Thyroid gland (tissue), 4 donors: ENCODE results near the gene GNE. TPM values are rescaled to one million over a fixed set of nuclear protein-coding genes. Genes with fewer than 3 reads are reported as not detected.
A peak's percentile ranks its signal among the peaks of the same experiment; 100 is the strongest.
"Not testable (repeated sequence)": the region's sequence is repeated elsewhere in the genome, so short reads cannot be mapped to it uniquely, and the experiment has no call there.

ENCODE experiments used
- DNase-seq, 2 donors: peaks; one replicate each; pipeline ENCODE4 v3.0.0-alpha.2; 2019
- H3K27ac ChIP-seq, 3 donors: fragments of 200-600 bp; sonication (generic); 1 replicate in 2 of 3; 2 replicates in 1 of 3; pipeline ENCODE4 v1.5.1; 2016 to 2019; ENCODE audit warnings: mild to moderate bottlenecking in 1 of 3, moderate library complexity in 1 of 3
- H3K27me3 ChIP-seq: fragments of 200-600 bp; sonication (generic); one replicate; pipeline ENCODE4 v1.5.1; 2019
- H3K36me3 ChIP-seq, 2 donors: fragments of 200-600 bp; sonication (generic); one replicate each; pipeline ENCODE4 v1.5.1; 2016 to 2019
- H3K4me1 ChIP-seq, 2 donors: fragments of 200-600 bp; sonication (generic); one replicate each; pipeline ENCODE4 v1.5.1; 2017 to 2019
- H3K4me3 ChIP-seq, 3 donors: fragments of 200-600 bp; sonication (generic); replicated peaks in 1 of 3; 1 replicate in 2 of 3; 2 replicates in 1 of 3; pipeline ENCODE4 v1.5.1; 2016; ENCODE audit warnings: mild to moderate bottlenecking in 1 of 3
- H3K9me3 ChIP-seq: fragments of 200-600 bp; sonication (generic); one replicate; pipeline ENCODE4 v1.5.1; 2017
- POLR2A ChIP-seq, 2 donors: fragments of 450-650 bp; IDR thresholded peaks; one replicate each; pipeline ENCODE4 v1.6.1; 2017; ENCODE audit warnings: antibody characterized with exemption in 2 of 2, mild to moderate bottlenecking in 2 of 2, moderate library complexity in 1 of 2
- WGBS, 2 donors: methylation state at CpG; one replicate each; pipeline ENCODE4 v1.1.5; 2017; 5-methylcytosine and 5-hydroxymethylcytosine counted together
- intact Hi-C: fragments of 100-400 bp; cut with DNase I; formaldehyde crosslinking; loops from one replicate; pipeline ENCODE4 v1.15.1; 2023
- total RNA-seq, 4 donors: library from RNA; depleted of rRNA; stranded (reverse); fragments of >200 nt; gene quantifications; one replicate each; pipeline ENCODE4 v1.2.3, GENCODE V29; 2016
- TF ChIP-seq, protein P1 (sequence below), 6 experiments: fragments of 200-600 bp in 3 of 6; fragments of 450-650 bp in 3 of 6; sonication (generic) in 3 of 6; IDR thresholded peaks; one replicate each; pipeline ENCODE4 v1.5.1; 2016 to 2019; ENCODE audit warnings: antibody characterized with exemption in 6 of 6, mild to moderate bottlenecking in 2 of 6, inconsistent platforms in 1 of 6, moderate library complexity in 1 of 6

Gene GNE
- total RNA-seq, 4 donors from 2014 or later: 15.0 to 24.3 (median 16.1) TPM

- peaks cover 44 to 45% of the 10 kb centered on the region in 2 donors for H3K4me1 ChIP-seq
- intact Hi-C loops: no loop called here
- TF ChIP-seq, protein P1, sequence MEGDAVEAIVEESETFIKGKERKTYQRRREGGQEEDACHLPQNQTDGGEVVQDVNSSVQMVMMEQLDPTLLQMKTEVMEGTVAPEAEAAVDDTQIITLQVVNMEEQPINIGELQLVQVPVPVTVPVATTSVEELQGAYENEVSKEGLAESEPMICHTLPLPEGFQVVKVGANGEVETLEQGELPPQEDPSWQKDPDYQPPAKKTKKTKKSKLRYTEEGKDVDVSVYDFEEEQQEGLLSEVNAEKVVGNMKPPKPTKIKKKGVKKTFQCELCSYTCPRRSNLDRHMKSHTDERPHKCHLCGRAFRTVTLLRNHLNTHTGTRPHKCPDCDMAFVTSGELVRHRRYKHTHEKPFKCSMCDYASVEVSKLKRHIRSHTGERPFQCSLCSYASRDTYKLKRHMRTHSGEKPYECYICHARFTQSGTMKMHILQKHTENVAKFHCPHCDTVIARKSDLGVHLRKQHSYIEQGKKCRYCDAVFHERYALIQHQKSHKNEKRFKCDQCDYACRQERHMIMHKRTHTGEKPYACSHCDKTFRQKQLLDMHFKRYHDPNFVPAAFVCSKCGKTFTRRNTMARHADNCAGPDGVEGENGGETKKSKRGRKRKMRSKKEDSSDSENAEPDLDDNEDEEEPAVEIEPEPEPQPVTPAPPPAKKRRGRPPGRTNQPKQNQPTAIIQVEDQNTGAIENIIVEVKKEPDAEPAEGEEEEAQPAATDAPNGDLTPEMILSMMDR (IDR thresholded peaks at IDR 0.05): peak in 4 of 6 experiments; percentile 28 to 57 (median 47)
- TF ChIP-seq POLR2A (IDR thresholded peaks at IDR 0.05): peak; percentile 49 to 93
Observed at GRCh38 chr9:36190388-36191289, 67.6 kb downstream of the GNE start, which contains the start of gene CLTA. CLTA (plus strand) TSS chr9:36190921; CDS start chr9:36191057, 136 bp downstream.

DNA sequence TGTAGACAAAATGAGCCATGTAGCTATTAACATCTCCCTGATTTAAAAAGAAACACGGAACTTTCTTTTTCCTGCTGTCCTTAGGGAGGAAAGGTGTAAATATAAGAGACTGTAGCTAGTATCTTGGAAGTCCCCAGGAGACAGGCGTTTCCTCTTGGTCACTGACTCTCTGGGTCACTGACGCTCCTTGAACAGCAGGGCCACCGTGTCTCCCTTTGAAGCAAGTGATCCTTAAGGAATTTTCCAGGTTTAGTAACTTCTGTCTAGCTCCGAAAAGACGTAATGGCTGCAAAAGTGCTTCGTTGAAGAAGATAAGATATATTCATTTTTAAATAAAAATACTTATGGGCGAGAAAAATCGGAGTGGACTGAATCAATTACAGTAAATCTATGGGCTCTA is 68.3 kb downstream of the GNE start:
- intact Hi-C loops: no loop called here
- DNase-seq: peak; percentile 39 to 43
- TF ChIP-seq, protein P1 (IDR thresholded peaks at IDR 0.05): no peak
- TF ChIP-seq POLR2A (IDR thresholded peaks at IDR 0.05): no peak
- 7 to 10% methylated on average over 9 of the region's 9 CpGs for WGBS, 2 donors
- H3K27ac ChIP-seq: peak overlapping the region; percentile 76 to 89 (median 88)
- no peaks in the 10 kb centered on the region for H3K9me3 ChIP-seq
- H3K4me3 ChIP-seq: peak overlapping the region in 2 of 3 donors; percentile 43 to 84
- H3K27me3 ChIP-seq: no peaks in the 10 kb centered on the region
- H3K4me1 ChIP-seq: peaks cover 42 to 45% of the 10 kb centered on the region in 2 donors
- no peaks in the 10 kb centered on the region for H3K36me3 ChIP-seq

More at GRCh38 chr9:36190388-36191289, 67.6 kb downstream of the GNE start, which contains the start of gene CLTA:
- peak; percentile 98 to 99 for DNase-seq
- Histone ChIP-seq H3K27ac (peak within 1 kb of the TSS; percentile 76 to 89 (median 88)), H3K27me3 (no peaks in the 10 kb centered on the region), H3K4me3 (peak within 1 kb of the TSS; percentile 79 to 92 (median 84)), H3K36me3 (peaks cover 0 to 3% of the 10 kb centered on the region in 2 donors), H3K9me3 (no peaks in the 10 kb centered on the region)
- 0% methylated on average over 8 to 48 of the region's 68 CpGs for WGBS, 2 donors

GRCh38 chr9:36188212-36188611 is 70.0 kb downstream of the GNE start:
- no peak for DNase-seq
- no peaks in the 10 kb centered on the region for H3K27me3 ChIP-seq
- no peak overlapping the region for H3K4me3 ChIP-seq
- H3K27ac ChIP-seq: no peak overlapping the region
- no peaks in the 10 kb centered on the region for H3K9me3 ChIP-seq
- no peak for TF ChIP-seq POLR2A (IDR thresholded peaks at IDR 0.05)
- TF ChIP-seq, protein P1 (IDR thresholded peaks at IDR 0.05): no peak
- H3K36me3 ChIP-seq: no peaks in the 10 kb centered on the region
- WGBS, 2 donors: 81 to 91% methylated on average over 5 of the region's 5 CpGs
- H3K4me1 ChIP-seq: peaks cover 25 to 28% of the 10 kb centered on the region in 2 donors
- intact Hi-C loops: no loop called here

GRCh38 chr9:36187414-36187813 is 70.8 kb downstream of the GNE start:
- TF ChIP-seq, protein P1 (IDR thresholded peaks at IDR 0.05): no peak
- TF ChIP-seq POLR2A (IDR thresholded peaks at IDR 0.05): no peak
- Histone ChIP-seq H3K4me1 (peaks cover 17 to 22% of the 10 kb centered on the region in 2 donors), H3K27ac (peak overlapping the region; percentile 6 to 56 (median 48)), H3K27me3 (no peaks in the 10 kb centered on the region), H3K9me3 (no peaks in the 10 kb centered on the region), H3K4me3 (no peak overlapping the region), H3K36me3 (no peaks in the 10 kb centered on the region)
- intact Hi-C loops: no loop called here
- DNase-seq: no peak

- H3K4me3 ChIP-seq, H3K36me3 ChIP-seq, H3K27ac ChIP-seq, H3K9me3 ChIP-seq, H3K4me1 ChIP-seq, intact Hi-C loops, DNase-seq, H3K27me3 ChIP-seq: not testable (repeated sequence)
- 90 to 98% methylated on average over 6 of the region's 6 CpGs for WGBS, 2 donors
Observed at GRCh38 chr9:36180243-36180642, 78.0 kb downstream of the GNE start.
